ENCODE measurements around the gene NUMBL. TPM values are rescaled to one million over a fixed set of nuclear protein-coding genes. Genes with fewer than 3 reads are reported as not detected.

Gene NUMBL
- total RNA-seq, 1 experiment from 2014 or later: 41.7 TPM

DNA sequence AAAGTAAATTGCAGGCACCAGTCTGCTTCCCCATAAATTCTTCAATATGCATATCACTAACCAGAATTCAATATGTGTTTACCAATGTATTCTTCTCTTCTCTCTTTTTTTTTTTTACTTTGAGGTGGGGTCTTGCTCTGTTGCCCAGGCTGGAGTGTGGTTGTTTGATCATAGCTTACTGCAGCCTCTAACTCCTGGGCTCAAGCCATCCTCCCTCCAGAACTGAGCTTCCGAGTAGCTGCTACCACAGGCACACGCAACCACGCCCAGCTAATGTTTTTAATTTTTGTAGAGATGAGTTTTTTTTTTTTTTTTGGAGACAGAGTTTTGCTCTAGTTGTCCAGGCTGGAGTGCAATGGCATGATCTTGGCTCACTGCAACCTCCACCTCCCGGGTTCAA is 72.5 kb downstream of the NUMBL start:
- no peak for TF ChIP-seq POLR2A (IDR thresholded peaks at IDR 0.05; ENCODE audit: borderline replicate concordance, extremely low read depth, insufficient read depth, insufficient read length)
- TF ChIP-seq ELF1 (IDR thresholded peaks at IDR 0.05; ENCODE audit: borderline replicate concordance, low read depth): no peak
- no peak for TF ChIP-seq EGR1 (IDR thresholded peaks at IDR 0.05; ENCODE audit: low read depth)
- TF ChIP-seq, protein P1, sequence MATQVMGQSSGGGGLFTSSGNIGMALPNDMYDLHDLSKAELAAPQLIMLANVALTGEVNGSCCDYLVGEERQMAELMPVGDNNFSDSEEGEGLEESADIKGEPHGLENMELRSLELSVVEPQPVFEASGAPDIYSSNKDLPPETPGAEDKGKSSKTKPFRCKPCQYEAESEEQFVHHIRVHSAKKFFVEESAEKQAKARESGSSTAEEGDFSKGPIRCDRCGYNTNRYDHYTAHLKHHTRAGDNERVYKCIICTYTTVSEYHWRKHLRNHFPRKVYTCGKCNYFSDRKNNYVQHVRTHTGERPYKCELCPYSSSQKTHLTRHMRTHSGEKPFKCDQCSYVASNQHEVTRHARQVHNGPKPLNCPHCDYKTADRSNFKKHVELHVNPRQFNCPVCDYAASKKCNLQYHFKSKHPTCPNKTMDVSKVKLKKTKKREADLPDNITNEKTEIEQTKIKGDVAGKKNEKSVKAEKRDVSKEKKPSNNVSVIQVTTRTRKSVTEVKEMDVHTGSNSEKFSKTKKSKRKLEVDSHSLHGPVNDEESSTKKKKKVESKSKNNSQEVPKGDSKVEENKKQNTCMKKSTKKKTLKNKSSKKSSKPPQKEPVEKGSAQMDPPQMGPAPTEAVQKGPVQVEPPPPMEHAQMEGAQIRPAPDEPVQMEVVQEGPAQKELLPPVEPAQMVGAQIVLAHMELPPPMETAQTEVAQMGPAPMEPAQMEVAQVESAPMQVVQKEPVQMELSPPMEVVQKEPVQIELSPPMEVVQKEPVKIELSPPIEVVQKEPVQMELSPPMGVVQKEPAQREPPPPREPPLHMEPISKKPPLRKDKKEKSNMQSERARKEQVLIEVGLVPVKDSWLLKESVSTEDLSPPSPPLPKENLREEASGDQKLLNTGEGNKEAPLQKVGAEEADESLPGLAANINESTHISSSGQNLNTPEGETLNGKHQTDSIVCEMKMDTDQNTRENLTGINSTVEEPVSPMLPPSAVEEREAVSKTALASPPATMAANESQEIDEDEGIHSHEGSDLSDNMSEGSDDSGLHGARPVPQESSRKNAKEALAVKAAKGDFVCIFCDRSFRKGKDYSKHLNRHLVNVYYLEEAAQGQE (IDR thresholded peaks at IDR 0.05; ENCODE audit: low read depth): no peak
- TF ChIP-seq EZH2 (IDR thresholded peaks at IDR 0.05): no peak
- TF ChIP-seq SP1 (IDR thresholded peaks at IDR 0.05; ENCODE audit: low read depth): no peak
- TF ChIP-seq ZNF274 (IDR thresholded peaks at IDR 0.05; ENCODE audit: low read depth, low read length): no peak
- TF ChIP-seq, protein P2, sequence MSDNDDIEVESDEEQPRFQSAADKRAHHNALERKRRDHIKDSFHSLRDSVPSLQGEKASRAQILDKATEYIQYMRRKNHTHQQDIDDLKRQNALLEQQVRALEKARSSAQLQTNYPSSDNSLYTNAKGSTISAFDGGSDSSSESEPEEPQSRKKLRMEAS (IDR thresholded peaks at IDR 0.05): no peak
- Histone ChIP-seq H3K4me1 (ENCODE audit: control insufficient read depth in 1 of 2, insufficient read depth in 2 of 2, low read length in 2 of 2) (peaks cover 16 to 37% of the 10 kb centered on the region in 2 experiments), H3K4me3 (replicated peaks in 1 of 2; ENCODE audit: low read depth in 1 of 2, low read length in 2 of 2) (no peak overlapping the region), H3K79me2 (ENCODE audit: insufficient read depth, low read length) (peaks cover 8% of the 10 kb centered on the region; the same call in 1 of the 2 replicates), H4K20me1 (ENCODE audit: insufficient read depth) (no peaks in the 10 kb centered on the region), H3K9me2 (ENCODE audit: insufficient read depth) (no peaks in the 10 kb centered on the region), H3K4me2 (ENCODE audit: low read length) (no peak overlapping the region), H3K9me3 (ENCODE audit: control insufficient read depth in 1 of 2, insufficient read depth in 1 of 2, low read depth in 1 of 2, low read length in 2 of 2) (no peaks in the 10 kb centered on the region), H3K36me3 (ENCODE audit: control insufficient read depth in 1 of 2, insufficient read depth in 2 of 2, low read length in 2 of 2) (peaks cover 24 to 28% of the 10 kb centered on the region in 2 experiments; a peak in 3 of 4 replicates), H3K27me3 (ENCODE audit: insufficient read depth, low read length) (no peaks in the 10 kb centered on the region), H3K27ac (ENCODE audit: low read depth, low read length) (no peak overlapping the region), H3K9ac (ENCODE audit: low read length) (no peak overlapping the region), H2AFZ (ENCODE audit: low read depth, low read length, poor library complexity, severe bottlenecking) (no peak overlapping the region)
- DNase-seq (ENCODE audit: low read depth, low spot score): no peak
- CTCF ChIA-PET: no interaction called here
- RAD21 ChIA-PET (ENCODE audit: low non-redundant PET in 1 of 2, low total read pairs in 2 of 2, uncharacterized antibody in 2 of 2, unreplicated experiment in 2 of 2): no interaction called here
- POLR2A ChIA-PET: interaction anchor here (0.7 kb wide), 1 partner anchor 175 kb away, joined by 3 read pairs; no protein-coding TSS in a partner anchor
- no peak for ATAC-seq
- intact Hi-C loops (cut with micrococcal nuclease): no loop called here
- no TSS peak for BruUV-seq (replicated peaks)

Data from HCT116 (cell line).